ENCODE results near the gene GNG13.
"Not testable (repeated sequence)": the region's sequence is repeated elsewhere in the genome, so short reads cannot be mapped to it uniquely, and the experiment has no call there.

The GNG13 gene

GRCh38 chr16:776824-777223 is 23.7 kb downstream of the GNG13 start:
- DNase-seq (ENCODE audit: low read depth): no peak

GRCh38 chr16:776298-776697 is 24.2 kb downstream of the GNG13 start:
- DNase-seq (ENCODE audit: low read depth): not testable (repeated sequence)

GRCh38 chr16:775236-775796 is 25.2 kb downstream of the GNG13 start:
- no peak for DNase-seq (ENCODE audit: low read depth)

GRCh38 chr16:774086-775001 is 26.2 kb downstream of the GNG13 start:
- DNase-seq (ENCODE audit: low read depth): no peak

GRCh38 chr16:772959-773358 is 27.6 kb downstream of the GNG13 start:
- DNase-seq (ENCODE audit: low read depth): no peak

GRCh38 chr16:770411-770810 is 30.1 kb downstream of the GNG13 start:
- no peak for DNase-seq (ENCODE audit: low read depth)

GRCh38 chr16:769934-770333 is 30.6 kb downstream of the GNG13 start:
- DNase-seq (ENCODE audit: low read depth): no peak

- no peak for DNase-seq (ENCODE audit: low read depth)
These were observed 31.2 kb downstream of the GNG13 start for GRCh38 chr16:769184-769784.

- DNase-seq (ENCODE audit: low read depth): no peak
These were observed 32.1 kb downstream of the GNG13 start for GRCh38 chr16:768428-768827.

- no peak for DNase-seq (ENCODE audit: low read depth)
These were observed 32.7 kb downstream of the GNG13 start for GRCh38 chr16:767743-768235.

GRCh38 chr16:766820-767640 is 33.5 kb downstream of the GNG13 start:
- DNase-seq (ENCODE audit: low read depth): no peak

- DNase-seq (ENCODE audit: low read depth): no peak
These were observed 34.3 kb downstream of the GNG13 start for GRCh38 chr16:766008-766819.

GRCh38 chr16:765488-765865 is 35.1 kb downstream of the GNG13 start:
- no peak for DNase-seq (ENCODE audit: low read depth)

GRCh38 chr16:764848-765487 is 35.6 kb downstream of the GNG13 start:
- no peak for DNase-seq (ENCODE audit: low read depth)

- no peak for DNase-seq (ENCODE audit: low read depth)
These were observed 36.3 kb downstream of the GNG13 start for GRCh38 chr16:764184-764750.

GRCh38 chr16:763369-764183 is 37.0 kb downstream of the GNG13 start:
- no peak for DNase-seq (ENCODE audit: low read depth)

- DNase-seq (ENCODE audit: low read depth): no peak
These were observed 37.8 kb downstream of the GNG13 start for GRCh38 chr16:762595-763268.

- no peak for DNase-seq (ENCODE audit: low read depth)
These were observed 38.7 kb downstream of the GNG13 start for GRCh38 chr16:761625-762513.
